ENCODE measurements around the gene PLXNB1.

Gene PLXNB1

GRCh38 chr3:48419597-48419996 is 10.3 kb downstream of the PLXNB1 start:
- no peak for DNase-seq (ENCODE audit: low spot score)
- in situ Hi-C loops (cut with MboI; ENCODE audit: low sequenced_read_pairs, unreplicated experiment): no loop called here
- TF ChIP-seq CTCF (IDR thresholded peaks at IDR 0.05; ENCODE audit: borderline replicate concordance, control extremely low read depth, extremely low read depth, insufficient read depth, missing control alignments): no peak

GRCh38 chr3:48419149-48419548 is 10.7 kb downstream of the PLXNB1 start:
- no peak for TF ChIP-seq CTCF (IDR thresholded peaks at IDR 0.05; ENCODE audit: borderline replicate concordance, control extremely low read depth, extremely low read depth, insufficient read depth, missing control alignments)
- in situ Hi-C loops (cut with MboI; ENCODE audit: low sequenced_read_pairs, unreplicated experiment): no loop called here
- no peak for DNase-seq (ENCODE audit: low spot score)

GRCh38 chr3:48418651-48419050 is 11.2 kb downstream of the PLXNB1 start:
- in situ Hi-C loops (cut with MboI; ENCODE audit: low sequenced_read_pairs, unreplicated experiment): no loop called here
- DNase-seq (ENCODE audit: low spot score): no peak
- no peak for TF ChIP-seq CTCF (IDR thresholded peaks at IDR 0.05; ENCODE audit: borderline replicate concordance, control extremely low read depth, extremely low read depth, insufficient read depth, missing control alignments)

GRCh38 chr3:48418140-48418539 is 11.7 kb downstream of the PLXNB1 start:
- no peak for TF ChIP-seq CTCF (IDR thresholded peaks at IDR 0.05; ENCODE audit: borderline replicate concordance, control extremely low read depth, extremely low read depth, insufficient read depth, missing control alignments)
- DNase-seq (ENCODE audit: low spot score): no peak
- in situ Hi-C loops (cut with MboI; ENCODE audit: low sequenced_read_pairs, unreplicated experiment): no loop called here

GRCh38 chr3:48417529-48418108 is 12.3 kb downstream of the PLXNB1 start:
- no peak for DNase-seq (ENCODE audit: low spot score)
- TF ChIP-seq CTCF (IDR thresholded peaks at IDR 0.05; ENCODE audit: borderline replicate concordance, control extremely low read depth, extremely low read depth, insufficient read depth, missing control alignments): no peak
- in situ Hi-C loops (cut with MboI; ENCODE audit: low sequenced_read_pairs, unreplicated experiment): no loop called here

- in situ Hi-C loops (cut with MboI; ENCODE audit: low sequenced_read_pairs, unreplicated experiment): no loop called here
- no peak for DNase-seq (ENCODE audit: low spot score)
- no peak for TF ChIP-seq CTCF (IDR thresholded peaks at IDR 0.05; ENCODE audit: borderline replicate concordance, control extremely low read depth, extremely low read depth, insufficient read depth, missing control alignments)
Observed at GRCh38 chr3:48416546-48416945, 13.3 kb downstream of the PLXNB1 start.

All from GM13976 (cell line).